ENCODE data around the gene RACGAP1.
A peak's percentile ranks its signal among the peaks of the same experiment; 100 is the strongest.
"Not testable (repeated sequence)": the region's sequence is repeated elsewhere in the genome, so short reads cannot be mapped to it uniquely, and the experiment has no call there.

The RACGAP1 gene

DNA sequence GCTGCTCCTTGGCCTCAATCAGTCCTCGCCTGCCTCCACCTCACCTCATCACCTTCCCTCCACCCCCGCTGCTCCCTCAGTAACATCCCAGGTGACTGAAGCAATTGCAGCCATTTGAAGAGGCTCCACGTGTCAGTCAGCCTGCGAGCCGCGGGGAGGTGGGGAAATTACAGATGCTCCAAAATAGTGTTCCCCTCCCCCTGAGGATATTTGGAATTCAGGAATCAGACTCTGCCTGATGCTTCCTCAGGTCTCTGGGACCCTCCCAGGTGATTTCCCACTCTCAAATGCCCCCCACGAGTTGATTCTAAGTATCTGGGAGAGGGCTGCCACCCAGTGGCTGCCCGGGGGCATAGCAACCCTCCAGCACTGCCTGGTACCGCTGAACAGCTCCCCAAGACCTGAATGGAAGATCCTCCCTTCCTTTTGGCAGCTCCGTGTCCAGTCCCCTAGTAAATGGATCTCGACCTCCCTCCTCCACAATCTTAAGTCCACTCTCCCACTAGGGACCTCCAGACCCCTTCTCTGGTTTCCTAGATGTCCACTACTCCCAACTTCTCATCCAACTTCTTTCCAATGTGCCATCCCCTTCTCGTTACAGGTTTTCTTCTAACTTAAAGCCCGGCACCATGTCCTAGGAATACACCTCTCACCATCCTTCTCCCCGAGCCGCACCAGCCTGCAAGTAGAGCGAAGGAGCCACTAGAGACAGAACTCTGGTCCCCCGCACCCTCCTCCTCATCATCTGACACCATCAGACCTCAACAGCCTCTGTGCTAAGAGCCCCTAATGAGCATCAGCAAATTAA, 30.7 kb upstream of the RACGAP1 start:
- ATAC-seq, result peak; percentile 39 to 44

DNA sequence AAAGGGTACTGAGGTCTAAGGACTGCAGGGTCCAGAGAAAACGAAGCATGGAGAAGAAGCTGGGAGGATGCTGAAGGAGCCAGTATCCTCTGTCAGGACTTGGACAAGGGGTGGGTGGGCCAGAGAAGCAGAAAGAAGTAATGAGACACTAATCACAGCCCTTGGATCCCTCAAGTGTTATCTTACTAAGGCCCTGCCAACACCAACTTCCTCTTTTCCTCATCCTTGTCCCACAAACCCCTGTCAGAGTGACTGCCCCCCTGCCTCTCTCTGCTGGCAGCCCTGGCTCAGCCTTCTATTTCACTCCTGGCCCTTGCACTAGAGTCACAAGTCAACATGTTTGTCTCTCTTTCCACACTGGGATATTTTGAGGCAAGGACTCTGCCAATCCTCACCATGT, 28.3 kb upstream of the RACGAP1 start:
- ATAC-seq, result no peak

DNA sequence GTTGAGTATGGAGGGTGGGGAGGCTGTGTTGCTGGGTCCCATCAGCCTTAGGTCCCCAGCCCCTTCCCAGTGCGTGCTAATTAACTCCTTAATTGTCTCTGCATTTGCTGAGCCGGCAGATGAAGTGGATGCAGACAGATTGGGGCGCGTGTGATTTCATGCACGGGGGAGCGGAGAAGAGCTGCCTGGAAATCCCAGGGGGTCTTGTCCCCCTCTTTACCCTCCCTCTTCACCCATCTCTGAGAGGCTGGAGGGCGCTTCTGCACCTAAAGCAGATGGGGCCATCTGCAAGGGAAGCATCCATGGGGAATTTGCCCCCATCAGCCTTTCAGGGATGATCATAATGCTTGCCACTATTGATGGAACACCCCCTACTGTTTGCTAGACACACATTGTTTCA, 27.7 kb upstream of the RACGAP1 start:
- ATAC-seq, result no peak

DNA sequence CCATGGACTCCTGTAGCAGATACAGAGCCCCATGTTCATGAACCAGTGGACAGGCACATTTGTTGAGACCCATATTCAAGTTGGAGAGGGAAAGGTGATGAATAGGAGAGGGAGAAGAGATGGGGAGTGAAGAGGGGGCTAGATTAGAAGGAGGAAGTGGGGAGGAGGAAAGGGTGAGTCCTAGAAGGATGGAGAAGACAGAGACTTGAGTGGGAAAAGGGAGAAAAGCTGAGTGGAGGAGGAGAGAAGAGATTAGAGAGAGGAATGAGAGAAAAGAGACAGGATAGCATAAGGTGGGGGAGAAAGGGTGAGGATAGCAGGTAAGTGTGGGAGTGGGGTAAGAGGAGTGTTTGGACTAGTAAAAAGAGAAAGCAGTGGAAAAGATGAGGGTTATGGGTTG, 27.2 kb upstream of the RACGAP1 start:
- no peak for ATAC-seq

DNA sequence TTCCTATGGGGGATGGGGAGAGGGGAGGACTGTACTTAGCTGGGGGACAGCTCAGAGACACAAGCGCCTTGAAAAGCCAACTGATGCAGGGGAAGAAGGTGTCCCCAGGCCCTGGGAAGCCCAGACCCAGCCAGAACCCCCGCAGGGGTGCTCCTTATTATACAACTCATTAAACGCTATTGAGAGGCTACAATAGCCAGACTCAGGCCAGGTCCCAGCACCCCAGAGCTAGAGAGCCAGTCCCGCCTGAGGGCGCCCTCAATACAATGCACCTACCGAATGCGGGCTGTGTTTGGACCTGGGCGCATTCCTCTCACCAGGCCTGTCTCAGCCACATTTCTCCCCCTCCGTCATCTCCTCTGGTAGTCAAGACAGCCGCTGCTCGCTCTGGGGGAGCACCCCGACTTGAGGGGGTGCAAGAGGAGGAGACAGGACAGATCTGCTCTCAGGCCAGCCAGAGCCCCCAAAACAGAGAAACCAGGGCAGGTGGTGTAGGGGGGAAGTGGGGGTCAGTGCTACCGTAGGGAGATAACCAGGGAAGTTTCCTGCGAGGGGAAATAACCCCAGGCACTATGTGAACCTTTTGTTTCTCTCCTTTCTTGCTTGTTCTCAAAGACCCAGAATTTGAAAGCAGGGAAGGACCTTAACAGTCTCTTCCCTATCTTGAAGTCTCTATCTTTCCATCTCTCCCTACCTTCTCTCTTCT, 26.0 kb upstream of the RACGAP1 start:
- ATAC-seq, result no peak

DNA sequence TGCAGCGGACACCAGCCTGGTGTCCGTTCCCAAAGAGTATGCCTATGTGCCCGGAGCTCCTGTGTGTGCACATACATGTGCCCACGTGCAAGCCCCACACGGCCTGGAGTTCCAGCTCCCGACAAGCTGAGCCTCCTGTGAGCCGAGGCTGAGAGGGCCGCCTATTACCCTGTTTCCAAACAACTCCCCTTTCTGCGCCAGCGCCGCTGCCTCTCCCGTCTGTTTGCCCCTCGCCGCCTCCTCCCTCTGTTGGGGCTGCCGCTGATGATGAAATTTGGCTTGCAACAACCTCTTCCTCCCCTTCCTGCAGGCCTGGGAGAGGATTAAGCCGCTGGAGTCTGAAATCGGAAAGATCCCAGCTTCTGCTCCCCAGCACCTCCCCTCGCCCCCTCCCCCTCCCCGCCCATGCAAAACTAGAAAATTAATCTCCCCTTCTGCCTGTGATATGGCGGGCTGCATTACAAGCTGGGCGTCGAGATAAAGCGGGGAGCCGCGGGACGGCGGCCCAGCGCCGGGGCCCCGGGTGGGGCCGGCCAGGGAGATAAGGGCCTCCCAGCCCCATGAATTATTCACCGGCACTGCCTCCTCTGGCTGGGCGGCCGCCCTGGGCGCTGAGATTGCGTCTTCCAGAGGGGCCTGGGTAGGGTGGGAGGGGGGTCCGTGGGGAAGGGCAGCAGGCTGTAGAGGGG, 25.3 kb upstream of the RACGAP1 start:
- no peak for ATAC-seq

DNA sequence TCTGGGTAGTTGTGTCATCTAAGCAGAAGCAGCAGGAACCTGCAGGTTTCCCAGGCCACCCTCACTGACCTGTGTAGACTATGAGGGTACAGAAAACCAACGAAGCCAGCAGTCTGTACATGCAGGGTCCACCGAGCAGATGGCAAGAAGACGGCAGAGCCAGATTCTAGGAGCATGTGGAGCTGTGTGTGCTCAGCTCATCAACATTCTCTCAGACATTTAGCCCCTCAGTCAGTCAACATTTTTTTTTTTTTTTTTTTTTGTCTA, 24.8 kb upstream of the RACGAP1 start:
- ATAC-seq, result no peak

DNA sequence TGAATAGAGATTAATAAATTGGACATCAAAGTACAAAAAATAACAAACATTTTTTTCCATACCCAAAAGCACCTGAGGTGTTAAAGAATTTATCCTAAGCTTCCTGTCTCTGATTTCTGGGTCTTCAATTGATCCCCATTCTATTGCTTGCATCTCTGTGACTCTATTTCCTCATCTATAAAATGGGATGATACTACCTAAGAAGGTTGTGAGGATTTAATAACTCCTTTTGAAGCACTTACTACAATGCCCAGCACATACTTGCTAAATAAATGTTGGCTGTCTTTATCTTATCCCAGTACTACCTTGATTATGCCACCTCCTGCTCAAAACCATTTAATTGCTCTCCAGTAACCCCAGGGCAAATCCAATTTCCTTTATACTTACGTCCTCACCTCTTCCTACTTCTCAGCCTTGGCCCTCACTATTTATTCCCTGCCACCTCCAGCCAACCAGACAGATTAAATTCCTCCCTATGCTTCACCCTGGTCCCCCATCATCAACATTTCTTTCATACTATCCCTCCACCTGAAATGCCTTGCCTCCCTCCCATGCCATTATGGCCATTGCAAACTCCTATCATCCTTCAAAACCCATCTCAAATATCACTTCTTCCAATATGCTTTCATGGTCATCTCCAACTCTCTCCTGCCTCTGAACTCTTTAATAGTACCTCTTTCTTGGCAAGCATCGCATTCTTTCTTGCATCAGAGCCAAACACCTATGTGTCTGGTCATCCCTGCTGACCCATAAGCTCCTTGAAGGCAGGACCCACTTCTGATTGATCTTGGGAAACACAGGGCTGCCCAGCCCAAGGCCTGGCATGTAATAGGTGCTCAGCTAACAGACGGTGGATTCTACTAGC, 24.2 kb upstream of the RACGAP1 start:
- ATAC-seq, result no peak

DNA sequence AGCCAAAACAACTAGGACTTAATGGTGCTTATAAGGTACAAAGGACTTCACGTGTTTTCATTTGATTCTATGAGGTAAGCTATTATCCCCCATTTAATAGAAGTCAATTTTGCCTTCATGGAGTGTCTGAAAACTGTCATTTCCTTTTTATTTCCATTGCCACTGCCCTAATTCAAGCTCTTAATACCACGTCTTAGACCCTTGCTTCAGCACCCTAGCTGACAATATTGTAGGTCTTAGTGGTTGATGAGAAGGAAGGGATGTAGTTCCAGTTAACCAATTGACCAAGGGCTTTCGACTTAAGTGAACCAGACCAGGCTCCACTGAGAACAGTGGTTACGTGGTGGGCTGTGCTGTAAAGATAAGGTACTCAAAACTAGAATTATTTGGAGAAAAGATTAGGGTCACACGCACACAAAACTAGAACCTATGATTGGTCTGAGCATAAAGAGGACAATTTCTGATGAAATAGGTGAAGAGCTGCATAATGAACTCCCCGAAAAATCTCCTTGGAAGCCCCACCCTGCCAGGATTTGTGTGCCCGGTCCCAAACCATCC, 22.5 kb upstream of the RACGAP1 start:
- ATAC-seq, result no peak

DNA sequence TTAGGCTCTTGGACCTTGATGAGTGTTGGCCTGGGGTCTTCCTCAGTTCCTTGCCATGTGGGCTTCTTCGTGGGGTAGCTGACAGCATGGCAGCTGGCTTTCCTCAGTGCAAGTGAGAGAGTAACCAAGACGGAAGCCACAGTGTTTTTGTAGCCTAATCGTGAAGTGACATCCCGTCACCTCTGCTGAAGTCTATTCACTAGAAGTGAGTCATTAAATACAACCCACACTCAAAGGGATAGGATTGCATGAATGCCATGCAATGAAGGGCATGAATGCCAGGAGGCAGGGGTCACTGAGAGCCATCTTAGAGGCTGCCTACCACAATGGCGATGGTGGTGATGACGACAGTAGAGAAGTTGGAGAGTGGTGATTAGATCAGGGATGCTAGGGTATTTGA, 18.6 kb upstream of the RACGAP1 start:
- no peak for ATAC-seq

DNA sequence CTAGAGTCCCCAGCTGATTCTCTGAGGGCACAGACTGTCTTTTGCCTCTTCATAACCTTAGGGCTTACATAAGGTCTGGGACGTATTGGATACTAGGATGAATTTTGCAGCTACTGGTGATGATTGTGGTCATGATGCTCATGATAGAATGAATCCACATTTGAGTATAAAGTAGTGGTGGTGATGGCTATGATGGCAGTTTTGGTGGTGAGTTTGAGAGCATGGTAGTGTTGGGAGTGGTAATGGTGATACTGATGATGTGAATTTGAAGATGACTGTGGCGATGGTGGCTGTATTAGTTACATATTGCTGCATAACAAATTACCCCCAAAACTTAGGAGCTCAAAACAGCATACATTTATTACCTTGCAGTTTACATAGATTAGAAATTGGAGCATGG, 18.0 kb upstream of the RACGAP1 start:
- no peak for ATAC-seq

DNA sequence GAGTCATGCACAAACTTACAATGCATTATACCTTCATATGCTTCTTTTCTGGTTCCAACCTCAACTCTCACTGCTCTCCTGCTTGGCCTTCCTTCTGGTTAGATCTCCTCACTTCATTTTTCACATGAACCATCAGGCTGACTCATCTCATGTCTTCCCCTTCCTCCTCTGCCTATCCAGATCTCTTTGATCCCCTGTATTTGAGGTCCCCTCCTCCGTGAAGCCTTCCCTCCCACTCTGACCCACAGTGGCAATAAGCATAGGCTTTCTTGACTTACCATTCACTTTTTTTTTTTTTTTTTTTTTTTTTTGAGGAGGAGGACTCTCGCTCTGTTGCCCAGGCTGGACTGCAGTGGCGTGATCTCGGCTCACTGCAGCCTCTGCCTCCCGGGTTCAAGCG, 17.4 kb upstream of the RACGAP1 start:
- ATAC-seq, result peak in 1 of 2 donors; percentile 31

DNA sequence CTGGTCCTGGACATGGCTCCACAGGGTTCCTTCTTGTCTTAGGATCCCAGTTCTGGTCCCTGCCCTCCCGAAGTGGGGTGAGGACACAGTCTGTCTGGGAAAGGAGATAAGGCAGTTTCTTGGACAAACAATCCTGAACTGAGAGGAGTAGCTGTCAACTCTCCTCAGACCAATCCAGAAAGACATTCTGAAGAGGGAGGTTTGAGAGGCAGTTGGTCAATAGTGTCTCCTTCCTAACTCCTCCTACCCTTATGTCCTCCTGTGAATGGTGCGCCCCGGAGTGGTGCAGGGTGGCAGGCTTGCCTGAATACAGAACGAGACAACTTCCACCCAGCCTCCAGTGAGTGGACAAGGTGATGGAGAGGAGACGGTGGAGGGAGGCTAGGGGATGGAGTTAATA, 16.7 kb upstream of the RACGAP1 start:
- ATAC-seq, result no peak

DNA sequence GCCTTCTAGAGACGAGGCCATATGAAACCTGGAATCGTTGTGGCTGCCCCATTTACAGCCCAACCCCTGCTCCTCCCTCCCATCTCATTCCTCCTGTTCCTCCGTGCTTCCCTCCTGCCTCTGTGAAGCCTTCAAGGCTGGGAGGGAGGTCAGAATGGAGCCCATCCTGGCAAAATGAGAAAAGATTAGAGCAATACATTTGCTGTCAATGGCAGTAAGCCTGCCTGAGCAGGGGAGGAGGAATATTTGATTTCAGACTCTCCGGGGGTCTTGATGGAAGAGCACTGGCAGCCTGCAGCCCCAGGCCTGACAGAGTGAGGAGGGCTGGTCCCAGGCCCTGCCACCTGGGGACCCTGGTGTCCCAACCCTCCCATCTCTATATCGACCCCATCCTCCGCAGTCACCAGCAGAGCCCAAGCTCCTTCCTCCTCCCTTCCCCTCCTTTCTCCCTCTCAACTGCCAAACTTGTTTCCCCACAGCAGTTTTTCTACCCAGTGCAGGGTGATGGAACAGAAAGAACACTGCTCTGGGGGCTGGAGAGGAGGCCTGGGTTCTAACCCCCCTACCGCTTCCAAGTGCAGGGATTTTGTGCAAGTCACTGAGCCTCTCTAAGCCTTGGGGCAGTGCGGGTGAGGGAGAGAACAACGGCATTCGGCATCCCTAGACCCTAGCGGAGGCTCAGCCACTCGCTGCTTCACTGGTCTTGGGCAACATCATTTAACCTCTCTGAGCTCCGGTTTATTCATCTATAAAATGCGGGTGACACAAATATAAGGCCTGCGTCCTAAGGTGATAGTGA, 16.0 kb upstream of the RACGAP1 start:
- no peak for ATAC-seq

DNA sequence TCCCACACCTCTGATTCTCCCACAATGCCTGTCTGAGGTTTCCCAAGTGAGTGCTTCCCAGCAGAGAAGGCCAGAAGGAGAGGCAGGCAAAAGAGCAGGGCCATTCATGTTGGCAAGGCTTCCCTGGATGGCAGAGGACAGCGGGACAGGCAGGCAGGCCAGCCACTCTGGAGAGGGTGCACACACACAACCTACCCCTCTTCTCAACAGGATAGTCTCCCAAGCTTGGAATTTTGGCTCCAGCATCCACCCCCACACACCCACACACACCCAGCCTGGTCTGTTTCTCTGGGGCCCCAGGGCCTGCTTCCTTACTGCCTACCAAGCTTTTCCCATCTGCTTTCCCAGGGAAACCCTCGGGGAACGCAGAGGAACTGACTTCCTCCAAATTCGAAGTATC, 15.4 kb upstream of the RACGAP1 start:
- ATAC-seq, result no peak

DNA sequence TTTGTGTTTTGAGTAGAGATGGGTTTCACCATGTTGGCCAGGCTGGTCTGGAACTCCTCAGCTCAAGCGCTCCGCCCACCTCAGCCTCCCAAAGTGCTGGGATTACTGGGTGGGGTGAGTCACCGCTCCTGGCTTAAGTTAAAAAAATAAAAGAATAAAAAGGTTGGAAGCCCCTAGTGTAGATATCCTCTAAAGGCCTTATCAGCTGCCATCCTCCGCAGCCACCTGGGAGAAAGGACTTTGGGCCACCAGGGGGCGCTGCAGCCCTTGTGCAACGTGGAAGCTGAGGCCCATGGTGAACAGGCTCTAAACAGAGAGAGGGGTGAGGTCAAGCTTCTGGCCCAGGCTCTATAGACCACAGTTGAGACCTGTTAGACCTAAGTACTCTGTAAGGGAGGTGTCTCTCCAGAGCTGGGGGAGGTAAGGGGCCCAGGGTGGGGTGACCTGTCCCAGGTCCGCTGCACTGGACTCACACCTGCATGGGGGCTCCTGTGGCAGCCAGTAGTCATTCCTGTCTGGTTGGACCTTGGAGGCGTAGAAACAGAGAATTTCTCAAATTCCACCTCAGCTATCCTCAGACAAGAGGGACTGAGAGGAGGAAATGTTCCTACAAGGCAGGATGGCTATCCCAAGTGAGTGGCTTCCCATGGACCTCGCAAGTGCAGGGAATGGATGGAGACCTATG, 14.0 kb upstream of the RACGAP1 start:
- ATAC-seq, result peak; percentile 73 to 81

DNA sequence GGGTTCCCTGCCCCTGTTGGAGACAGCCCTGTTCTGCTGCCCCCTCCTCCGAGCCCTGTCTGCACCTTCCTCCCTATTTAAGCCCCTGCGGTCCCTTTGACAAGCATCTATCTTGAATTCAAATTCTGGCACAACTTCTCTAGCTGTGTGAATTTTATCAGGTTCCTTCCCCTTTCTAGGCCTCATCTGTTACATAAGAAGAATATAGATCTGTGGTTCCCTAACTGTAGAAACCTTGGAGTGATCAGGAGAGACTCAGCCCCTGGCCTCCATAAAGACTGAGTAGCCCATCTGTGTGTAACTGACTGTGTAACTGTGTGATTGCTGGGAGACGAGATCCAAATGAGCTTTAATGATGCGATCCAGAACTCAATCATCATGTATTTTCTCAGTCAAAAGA, 13.0 kb upstream of the RACGAP1 start:
- no peak for ATAC-seq

DNA sequence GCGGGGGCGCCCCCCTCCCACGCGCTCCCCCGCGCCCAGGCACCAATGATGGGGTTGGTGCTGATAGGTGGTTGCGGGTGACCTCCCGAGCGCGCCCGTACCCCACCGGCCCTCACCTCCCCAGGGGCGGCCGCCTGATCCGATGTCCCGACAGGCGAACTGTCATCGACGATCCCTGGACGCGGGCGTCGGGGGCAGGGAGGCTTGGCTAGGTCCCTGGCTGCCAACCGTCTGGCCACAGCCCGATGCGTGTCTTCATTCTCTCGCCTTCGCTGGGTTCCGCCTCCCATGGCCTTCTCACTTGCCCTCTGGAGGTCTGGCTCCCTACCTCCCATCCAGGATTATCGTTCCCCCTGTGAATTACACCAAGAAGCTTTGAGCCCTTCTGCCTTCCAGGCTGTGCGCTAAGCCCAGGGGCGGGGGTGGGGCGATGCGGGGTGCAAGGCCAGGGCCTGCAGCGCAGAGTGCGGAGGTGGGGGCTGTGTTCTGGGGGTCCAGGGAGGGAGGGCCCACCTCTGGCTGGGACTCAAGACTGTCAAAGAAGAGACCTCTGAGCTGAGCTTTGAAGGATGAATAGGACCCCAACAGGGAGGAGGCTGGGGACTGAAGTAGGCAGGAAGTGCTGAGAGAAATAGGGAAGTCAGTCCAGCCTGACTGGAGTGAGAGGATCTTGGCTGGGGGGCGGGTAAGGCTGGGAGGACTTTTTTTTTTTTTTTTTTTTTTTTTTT, 7.7 kb upstream of the RACGAP1 start:
- no peak for ATAC-seq

DNA sequence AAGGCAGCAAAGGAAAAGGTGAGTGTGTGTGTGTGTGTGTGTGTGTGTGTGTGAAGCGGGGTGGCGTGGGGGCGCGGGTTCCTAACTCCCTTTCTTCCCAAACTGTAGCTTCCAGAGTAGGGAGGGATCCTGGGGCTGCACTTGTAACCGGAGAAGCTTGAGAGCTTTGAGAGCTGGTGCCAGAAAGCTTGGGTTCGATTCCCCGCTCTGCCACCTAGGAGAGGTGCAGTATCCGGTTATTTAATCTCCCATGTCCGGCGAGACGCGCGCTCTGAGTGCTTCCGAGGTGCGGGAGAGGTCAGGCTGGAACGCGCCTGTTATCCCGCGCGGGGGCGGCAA, 7.2 kb upstream of the RACGAP1 start:
- no peak for ATAC-seq

DNA sequence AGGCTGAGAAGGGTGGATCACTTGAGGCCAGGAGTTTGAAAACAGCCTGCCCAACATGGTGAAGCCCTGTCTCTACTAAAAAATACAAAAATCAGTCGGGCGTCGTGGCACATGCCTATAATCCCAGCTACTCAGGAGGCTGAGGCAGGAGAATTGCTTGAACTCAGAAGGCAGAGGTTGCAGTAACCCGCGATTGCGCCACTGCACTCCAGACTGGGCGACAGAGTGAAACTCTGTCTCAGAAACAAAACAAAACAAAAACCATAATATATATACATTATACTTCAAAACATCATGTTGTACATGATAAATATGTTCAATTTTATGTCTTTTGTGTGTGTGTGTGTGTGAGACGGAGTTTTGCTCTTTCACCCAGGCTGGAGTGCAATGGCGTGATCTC, 5.2 kb upstream of the RACGAP1 start:
- not testable (repeated sequence) for ATAC-seq

DNA sequence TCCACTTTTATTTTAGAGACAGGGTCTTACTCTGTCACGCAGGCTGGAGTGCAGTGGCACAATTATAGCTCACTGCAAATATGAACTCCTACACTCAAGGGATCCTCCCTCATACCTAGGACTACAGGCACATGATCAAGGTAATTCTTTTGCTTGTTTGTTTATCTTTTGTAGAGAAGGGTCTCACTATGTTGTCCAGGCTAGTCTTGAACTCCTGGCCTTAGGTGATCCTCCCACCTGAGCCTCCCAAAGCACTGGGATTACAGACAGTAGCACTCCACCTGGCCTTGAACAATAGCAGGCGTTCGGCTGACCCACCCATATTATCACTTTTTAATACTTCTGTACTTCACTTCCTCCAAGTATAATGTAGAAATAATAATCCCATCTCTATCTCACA, 1.4 kb upstream of the RACGAP1 start:
- no peak for ATAC-seq
